Ascending aorta (tissue), 2 donors: ENCODE data around the gene ABCA1. TPM values are rescaled to one million over a fixed set of nuclear protein-coding genes. Genes with fewer than 3 reads are reported as not detected.
"Not testable (repeated sequence)": the region's sequence is repeated elsewhere in the genome, so short reads cannot be mapped to it uniquely, and the experiment has no call there.

Source experiments
- DNase-seq, 2 donors: peaks; one replicate each; pipeline ENCODE4 v3.0.0-alpha.2; 2019; ENCODE audit warnings: low spot score in 2 of 2
- H3K27ac ChIP-seq, 2 donors: fragments of 200-600 bp; sonication (generic); one replicate each; pipeline ENCODE4 v1.5.1; 2016 to 2017; ENCODE audit warnings: mild to moderate bottlenecking in 1 of 2
- H3K27me3 ChIP-seq: fragments of 200-600 bp; sonication (generic); one replicate; pipeline ENCODE4 v1.5.1; 2017
- H3K36me3 ChIP-seq, 2 donors: fragments of 200-600 bp; sonication (generic); one replicate each; pipeline ENCODE4 v1.5.1; 2016
- H3K4me1 ChIP-seq, 2 donors: fragments of 200-600 bp; sonication (generic); one replicate each; pipeline ENCODE4 v1.5.1; 2016 to 2017; ENCODE audit warnings: mild to moderate bottlenecking in 1 of 2
- H3K4me3 ChIP-seq, 2 donors: fragments of 200-600 bp; sonication (generic); one replicate each; pipeline ENCODE4 v1.5.1; 2016 to 2017; ENCODE audit warnings: mild to moderate bottlenecking in 1 of 2
- H3K9me3 ChIP-seq, 2 donors: fragments of 200-600 bp; sonication (generic); one replicate each; pipeline ENCODE4 v1.5.1; 2016
- CTCF ChIP-seq, 3 experiments: fragments of 200-600 bp in 2 of 3; fragments of 450-650 bp in 1 of 3; sonication (generic) in 2 of 3; IDR thresholded peaks; one replicate each; pipeline ENCODE4 v1.5.1; 2016 to 2019; ENCODE audit warnings: antibody characterized with exemption in 3 of 3, mild to moderate bottlenecking in 1 of 3, moderate library complexity in 1 of 3
- intact Hi-C: fragments of 100-400 bp; cut with DNase I; formaldehyde crosslinking; loops from one replicate; pipeline ENCODE4 v1.15.1; 2023
- total RNA-seq: library from RNA; depleted of rRNA; stranded (reverse); fragments of >200 nt; gene quantifications from one replicate; pipeline ENCODE4 v1.1.0, GENCODE V29; 2016

ABCA1 gene
- total RNA-seq, 1 donor from 2014 or later = 14.0 TPM

- no peak for TF ChIP-seq CTCF (IDR thresholded peaks at IDR 0.05)
- H3K36me3 ChIP-seq = peaks cover 0 to 20% of the 10 kb centered on the region in 2 donors
Observed at GRCh38 chr9:104858846-104859245, 69.1 kb downstream of the ABCA1 start.

GRCh38 chr9:104858271-104858670 lies 69.7 kb downstream of the ABCA1 start:
- peak overlapping the region in 1 of 2 donors; percentile 49 for H3K27ac ChIP-seq

More at GRCh38 chr9:104858846-104859245, 69.1 kb downstream of the ABCA1 start:
- Histone ChIP-seq H3K4me1 (peaks cover 6 to 16% of the 10 kb centered on the region in 2 donors), H3K27ac (peak overlapping the region in 1 of 2 donors; percentile 49), H3K4me3 (no peak overlapping the region), H3K27me3 (no peaks in the 10 kb centered on the region), H3K9me3 (no peaks in the 10 kb centered on the region)
- DNase-seq = no peak
- intact Hi-C loops = no loop called here

GRCh38 chr9:104856413-104856941 lies 71.5 kb downstream of the ABCA1 start:
- no peak for TF ChIP-seq CTCF (IDR thresholded peaks at IDR 0.05)
- intact Hi-C loops = no loop called here
- Histone ChIP-seq H3K36me3 (peaks cover 0 to 20% of the 10 kb centered on the region in 2 donors), H3K27me3 (no peaks in the 10 kb centered on the region), H3K4me1 (peaks cover 6 to 13% of the 10 kb centered on the region in 2 donors), H3K4me3 (no peak overlapping the region), H3K9me3 (no peaks in the 10 kb centered on the region), H3K27ac (no peak overlapping the region)
- DNase-seq = no peak

More at GRCh38 chr9:104858271-104858670, 69.7 kb downstream of the ABCA1 start:
- no peak for DNase-seq
- no peak for TF ChIP-seq CTCF (IDR thresholded peaks at IDR 0.05)
- peaks cover 0 to 20% of the 10 kb centered on the region in 2 donors for H3K36me3 ChIP-seq
- intact Hi-C loops = no loop called here
- H3K4me3 ChIP-seq = no peak overlapping the region
- H3K27me3 ChIP-seq = no peaks in the 10 kb centered on the region
- H3K9me3 ChIP-seq = no peaks in the 10 kb centered on the region
- H3K4me1 ChIP-seq = peaks cover 6 to 14% of the 10 kb centered on the region in 2 donors

- Histone ChIP-seq H3K4me1 (peaks cover 6 to 13% of the 10 kb centered on the region in 2 donors), H3K27ac (no peak overlapping the region), H3K4me3 (no peak overlapping the region), H3K9me3 (no peaks in the 10 kb centered on the region), H3K27me3 (no peaks in the 10 kb centered on the region), H3K36me3 (peaks cover 0 to 20% of the 10 kb centered on the region in 2 donors)
- TF ChIP-seq CTCF (IDR thresholded peaks at IDR 0.05) = no peak
- DNase-seq = no peak
- intact Hi-C loops = no loop called here
Observed at GRCh38 chr9:104855807-104856206, 72.1 kb downstream of the ABCA1 start.

GRCh38 chr9:104855258-104855657 lies 72.7 kb downstream of the ABCA1 start:
- intact Hi-C loops = not testable (repeated sequence)

GRCh38 chr9:104854613-104855012 lies 73.3 kb downstream of the ABCA1 start:
- H3K36me3 ChIP-seq = peaks cover 0 to 20% of the 10 kb centered on the region in 2 donors
- intact Hi-C loops = no loop called here

More at GRCh38 chr9:104855258-104855657, 72.7 kb downstream of the ABCA1 start:
- Histone ChIP-seq H3K36me3 (peaks cover 0 to 20% of the 10 kb centered on the region in 2 donors), H3K4me1 (peaks cover 6 to 14% of the 10 kb centered on the region in 2 donors)
- not testable (repeated sequence) for H3K27ac ChIP-seq, H3K9me3 ChIP-seq, DNase-seq, H3K4me3 ChIP-seq, H3K27me3 ChIP-seq

More at GRCh38 chr9:104854613-104855012, 73.3 kb downstream of the ABCA1 start:
- peaks cover 6 to 16% of the 10 kb centered on the region in 2 donors for H3K4me1 ChIP-seq
- H3K9me3 ChIP-seq = no peaks in the 10 kb centered on the region
- H3K27ac ChIP-seq = no peak overlapping the region
- H3K4me3 ChIP-seq = no peak overlapping the region
- TF ChIP-seq CTCF (IDR thresholded peaks at IDR 0.05) = no peak
- no peaks in the 10 kb centered on the region for H3K27me3 ChIP-seq
- DNase-seq = no peak
